Frontal cortex (tissue), 4 donors: ENCODE results near the gene GPR35. TPM values are rescaled to one million over a fixed set of nuclear protein-coding genes. Genes with fewer than 3 reads are reported as not detected.
"Not testable (repeated sequence)": the region's sequence is repeated elsewhere in the genome, so short reads cannot be mapped to it uniquely, and the experiment has no call there.

ENCODE experiments used
- DNase-seq, 2 donors: peaks; one replicate each; pipeline ENCODE4 v3.0.0; 2012; ENCODE audit warnings: low spot score in 2 of 2
- FAIRE-seq: peaks from 2 replicates; lab custom pipeline; 2012; peaks lifted over from hg19 to GRCh38; lab: Jason Lieb, UNC
- total RNA-seq: library from RNA; depleted of rRNA; stranded (reverse); fragments of >200 nt; gene quantifications from one replicate; pipeline ENCODE4 v1.2.3, GENCODE V29; 2014
- donor health status: control.
- donor health status: control.
- donor health status: control.

GPR35 gene
- total RNA-seq, 1 donor from 2014 or later = 0.41 TPM

DNA sequence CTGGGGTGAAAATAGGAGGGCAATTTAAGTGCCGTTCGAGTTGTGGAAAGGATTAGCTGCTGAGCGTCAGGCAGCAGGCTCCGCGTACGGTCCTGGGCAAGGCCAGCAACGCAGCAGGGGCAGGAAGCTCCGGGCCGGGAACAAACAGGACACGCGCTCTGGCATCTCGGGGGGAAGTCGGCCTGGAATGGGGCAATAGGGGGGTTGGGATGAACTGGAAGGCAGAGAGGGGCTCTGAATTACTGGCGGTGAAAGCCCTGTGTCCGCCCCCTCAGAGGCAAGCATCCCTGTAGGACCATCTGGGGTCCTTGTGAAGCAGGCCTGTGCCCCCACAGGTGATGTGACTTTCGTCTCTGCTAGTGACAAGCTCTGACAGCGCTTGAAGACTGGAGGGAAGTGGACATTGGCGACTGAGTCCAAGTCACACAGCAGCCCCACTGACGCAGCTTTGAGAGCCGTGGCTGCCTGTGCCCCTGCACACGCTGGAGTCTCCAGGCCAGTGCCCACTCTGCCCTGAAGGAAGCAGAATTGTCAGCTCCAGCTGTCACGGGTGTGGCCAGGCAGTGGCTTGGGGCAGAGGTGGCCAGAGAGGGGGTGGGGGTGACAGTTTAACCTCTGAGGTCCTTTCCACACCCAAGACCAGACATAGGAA is 22.3 kb downstream of the GPR35 start:
- FAIRE-seq (no peak), DNase-seq (no peak)

DNA sequence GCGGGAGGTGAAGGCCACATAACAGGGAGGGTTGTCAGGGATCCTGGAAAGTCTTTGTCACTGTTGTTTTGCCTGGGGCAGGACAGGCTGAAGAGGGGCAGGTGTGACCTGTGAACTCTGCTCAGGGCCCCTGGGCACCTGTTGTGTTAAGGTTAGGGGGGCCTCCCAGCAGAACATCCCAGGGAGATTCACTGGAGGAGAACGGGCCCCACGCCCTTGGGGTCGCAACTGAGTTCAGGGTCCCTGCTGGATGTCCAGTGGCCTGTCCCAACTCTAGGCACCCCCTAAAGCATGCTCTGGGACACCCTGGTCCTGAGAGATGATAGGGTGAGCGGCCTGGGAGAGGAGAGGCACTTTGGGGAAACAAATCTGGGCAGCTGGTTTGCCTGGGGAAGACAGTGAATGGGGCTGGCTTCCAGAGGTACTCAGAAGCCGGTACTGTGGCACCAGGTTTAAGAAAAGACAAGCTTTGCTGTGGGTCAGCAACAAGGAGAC is 22.9 kb downstream of the GPR35 start:
- FAIRE-seq (no peak), DNase-seq (no peak)

DNA sequence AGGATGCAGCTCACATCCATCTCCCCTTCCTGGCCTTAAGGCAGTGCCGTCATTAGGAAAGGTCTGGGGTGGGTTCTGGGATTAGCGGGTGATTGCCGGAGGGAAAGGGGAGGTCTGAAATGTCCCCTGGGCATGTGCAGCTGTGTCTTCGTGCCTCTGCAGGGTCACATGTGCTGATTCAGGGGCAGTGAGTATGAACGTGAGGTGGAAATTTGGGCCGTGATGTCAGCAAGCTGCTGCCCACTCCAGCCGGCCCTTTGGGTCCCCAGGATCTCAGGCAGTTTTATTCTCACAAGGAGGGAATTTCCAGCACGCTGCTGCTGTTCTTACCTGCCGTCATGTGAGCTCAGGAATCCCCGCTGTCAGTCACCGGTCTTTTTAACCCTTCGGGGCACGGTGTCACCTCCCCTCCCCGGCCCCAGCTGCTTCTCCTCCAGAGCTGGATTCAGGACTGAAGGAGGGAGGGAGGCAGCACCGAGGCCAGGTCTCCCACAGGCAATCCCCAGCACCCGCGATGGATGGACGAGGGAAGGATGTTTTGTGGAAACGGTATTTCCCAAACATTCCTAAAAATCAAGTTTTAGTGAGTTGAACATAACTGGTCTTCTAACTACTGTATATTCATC is 23.5 kb downstream of the GPR35 start:
- DNase-seq (no peak), FAIRE-seq (no peak)

DNA sequence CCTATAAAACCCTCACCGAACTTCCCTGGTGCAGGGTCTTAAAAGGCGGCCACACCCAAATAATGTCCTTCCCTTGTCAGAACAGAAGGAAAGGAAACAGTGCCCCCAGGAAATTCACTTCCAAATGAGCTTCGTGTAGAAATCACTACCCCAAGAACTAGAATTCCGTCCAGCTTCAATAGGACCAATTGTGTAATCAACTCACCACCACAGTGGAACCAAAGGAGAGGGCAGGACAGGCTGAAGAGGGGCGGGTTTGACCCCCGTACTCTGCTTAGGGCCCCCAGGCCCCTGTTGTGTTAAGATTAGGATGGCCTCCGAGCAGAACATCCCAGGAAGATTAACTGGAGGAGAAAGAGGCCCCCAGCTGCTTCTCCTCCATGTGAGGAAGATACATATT is 24.1 kb downstream of the GPR35 start:
- no peak for FAIRE-seq
- DNase-seq = no peak

DNA sequence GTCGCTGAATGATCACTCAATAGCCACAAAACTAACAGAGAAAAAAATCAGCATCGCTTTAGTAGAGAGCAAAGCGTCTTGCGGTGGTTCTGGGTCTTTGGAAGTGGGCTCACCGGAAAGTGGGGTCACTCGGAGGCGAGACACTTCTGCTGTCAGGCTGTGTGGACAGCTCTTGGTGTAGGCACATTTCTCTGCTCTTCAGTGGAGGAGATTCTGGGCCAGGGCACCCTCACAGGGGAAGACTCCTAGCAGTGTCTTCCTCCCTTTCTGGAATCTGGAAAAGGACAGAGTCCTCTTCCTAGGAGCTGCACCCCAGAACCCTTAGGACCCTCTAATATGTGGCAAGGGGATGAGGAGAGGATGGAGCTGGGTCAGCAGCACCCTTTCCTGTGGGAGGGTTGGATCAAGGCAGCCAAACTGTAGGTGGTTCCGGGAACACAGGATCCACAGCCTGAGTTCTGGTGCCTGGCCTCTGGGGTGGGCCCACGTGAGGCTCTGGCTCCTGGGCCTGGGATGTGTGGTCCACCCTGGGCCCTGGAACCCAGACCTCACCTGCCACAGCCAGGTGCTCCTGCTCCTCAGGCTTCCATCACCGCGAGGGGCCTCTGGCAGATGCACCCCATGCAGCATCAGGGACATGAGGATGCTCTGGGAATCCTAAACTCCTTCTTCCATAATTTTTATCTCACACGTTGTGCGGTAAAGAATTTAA is 25.1 kb downstream of the GPR35 start:
- no peak for DNase-seq
- no peak for FAIRE-seq

DNA sequence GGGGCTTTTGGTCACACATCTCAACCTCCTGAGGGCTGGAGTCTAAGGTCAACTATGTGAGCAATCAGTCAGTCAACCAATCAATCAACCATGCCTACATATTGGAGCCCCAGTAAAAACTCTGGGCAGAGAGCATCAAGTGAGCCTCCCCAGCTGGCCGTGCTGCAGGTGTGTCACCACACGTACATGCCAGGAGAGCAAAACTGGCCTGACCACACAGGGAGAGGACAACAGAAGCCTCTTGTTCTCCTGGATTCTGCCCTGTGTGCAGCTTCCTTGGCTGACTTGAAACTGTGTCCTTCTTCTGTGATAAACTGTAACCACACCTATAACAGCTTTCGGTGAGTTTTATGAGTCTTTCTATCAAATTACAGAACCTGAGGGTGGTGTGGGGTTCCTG is 25.9 kb downstream of the GPR35 start:
- DNase-seq = no peak
- FAIRE-seq = no peak

DNA sequence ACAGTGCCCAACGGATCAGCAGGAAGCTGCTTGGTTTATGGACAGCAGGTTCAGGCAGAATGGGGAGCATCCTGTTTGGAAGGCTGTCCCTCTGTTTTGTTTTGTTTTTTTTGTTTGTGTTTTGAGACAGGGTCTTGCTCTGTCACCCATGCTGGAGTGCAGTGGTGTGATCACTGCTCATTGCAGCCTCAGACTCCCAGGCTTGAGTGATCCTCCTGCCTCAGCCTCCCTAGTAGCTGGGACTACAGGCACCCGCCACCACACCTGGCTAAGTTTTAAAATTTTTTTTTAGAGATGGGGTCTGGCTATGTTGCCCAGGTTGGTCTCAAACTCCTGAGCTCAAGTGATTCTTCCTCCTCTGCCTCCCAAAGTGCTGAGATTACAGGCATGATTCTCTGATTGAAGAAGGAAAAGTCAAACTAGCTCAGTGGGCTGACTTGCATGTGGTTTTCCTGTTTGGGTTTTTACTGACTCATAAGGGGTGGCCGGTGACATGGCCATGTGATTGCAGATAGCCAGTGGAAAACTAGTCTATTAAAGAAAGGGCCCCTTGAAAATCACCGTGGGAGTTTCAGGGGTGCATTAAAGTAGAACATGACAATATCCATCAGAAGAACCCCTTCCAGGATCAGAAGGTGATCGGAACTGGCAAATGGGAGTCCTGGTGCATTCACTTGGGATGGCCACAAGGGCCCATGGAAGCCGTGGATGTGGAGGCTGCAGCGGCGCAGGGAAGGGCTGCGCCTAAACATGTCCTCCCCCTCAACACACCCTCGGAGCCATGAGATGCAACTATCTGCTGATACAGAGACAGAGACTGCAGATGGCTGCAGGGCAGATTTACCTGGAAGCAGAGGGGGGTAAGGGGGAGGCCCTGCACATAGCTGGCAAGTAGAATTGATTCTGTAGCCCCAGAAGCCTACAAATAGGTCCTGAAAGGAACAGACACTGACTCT is 30.9 kb downstream of the GPR35 start:
- FAIRE-seq (no peak), DNase-seq (no peak)

DNA sequence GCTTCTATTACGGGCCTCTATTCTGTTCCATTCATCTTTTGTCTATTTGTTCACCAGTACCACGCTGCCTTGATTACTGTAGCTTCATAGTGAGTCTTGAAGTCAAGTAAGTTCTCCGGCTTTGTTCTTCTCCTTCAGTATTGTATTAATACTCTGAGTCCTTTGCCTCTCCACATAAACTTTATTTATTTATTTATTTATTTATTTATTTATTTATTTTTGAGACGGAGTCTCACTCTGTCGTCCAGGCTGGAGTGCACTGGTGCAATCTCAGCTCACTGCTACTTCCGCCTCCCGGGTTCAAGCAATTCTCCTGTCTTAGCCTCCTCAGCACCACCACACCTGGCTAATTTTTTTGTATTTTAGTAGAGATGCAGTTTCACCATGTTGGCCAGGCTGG is 34.6 kb downstream of the GPR35 start:
- DNase-seq, FAIRE-seq: not testable (repeated sequence)

DNA sequence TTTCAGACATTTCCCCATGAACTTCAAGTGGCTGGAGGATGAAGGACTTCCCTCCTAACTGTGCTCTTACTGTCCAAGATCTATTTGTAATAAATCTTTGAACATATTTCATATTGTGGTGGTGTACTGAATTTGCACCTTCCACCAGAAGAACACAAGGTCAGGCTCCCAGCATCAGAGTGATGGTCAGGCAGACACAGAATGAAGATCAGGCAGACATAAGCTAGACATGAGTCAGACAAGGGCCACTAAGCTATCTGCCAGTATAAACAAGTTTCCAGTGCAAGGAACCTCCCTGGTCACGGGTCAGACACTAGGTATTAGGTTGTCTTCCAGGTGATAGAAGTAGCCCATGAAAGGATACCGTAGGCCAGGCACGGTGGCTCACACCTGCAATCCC is 37.4 kb downstream of the GPR35 start:
- no peak for FAIRE-seq

DNA sequence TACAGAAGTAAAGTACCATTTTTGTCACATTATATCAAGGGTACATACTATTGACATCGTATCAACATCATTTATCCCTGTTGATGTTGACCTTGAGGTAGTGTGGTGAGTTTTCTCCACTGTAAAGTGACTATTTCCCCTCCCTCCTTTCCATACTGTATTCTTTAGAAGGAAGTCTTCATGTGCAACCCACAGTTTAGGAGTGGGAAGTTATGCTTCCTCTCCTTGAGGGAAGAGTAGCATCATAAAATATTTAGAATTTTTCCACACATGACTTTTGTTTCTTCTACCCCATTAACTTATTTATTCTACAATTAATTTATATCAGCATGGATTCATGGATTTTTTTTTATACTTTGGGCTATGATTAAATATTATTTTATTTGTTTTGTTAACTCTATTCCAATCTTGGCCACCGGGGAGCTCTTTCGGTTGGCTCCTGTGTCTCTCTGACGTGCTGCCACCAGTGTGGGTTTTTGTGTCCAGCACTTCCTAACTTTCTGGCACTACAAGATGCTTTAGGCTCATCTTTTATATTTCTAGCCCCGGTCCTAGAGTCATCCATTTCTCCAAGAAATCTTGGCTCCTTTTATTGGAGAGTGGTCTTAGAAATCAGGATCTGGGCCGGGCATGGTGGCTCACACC is 38.4 kb downstream of the GPR35 start:
- no peak for DNase-seq

More for the DNA sequence above, 37.4 kb downstream of the GPR35 start:
- no peak for DNase-seq

DNA sequence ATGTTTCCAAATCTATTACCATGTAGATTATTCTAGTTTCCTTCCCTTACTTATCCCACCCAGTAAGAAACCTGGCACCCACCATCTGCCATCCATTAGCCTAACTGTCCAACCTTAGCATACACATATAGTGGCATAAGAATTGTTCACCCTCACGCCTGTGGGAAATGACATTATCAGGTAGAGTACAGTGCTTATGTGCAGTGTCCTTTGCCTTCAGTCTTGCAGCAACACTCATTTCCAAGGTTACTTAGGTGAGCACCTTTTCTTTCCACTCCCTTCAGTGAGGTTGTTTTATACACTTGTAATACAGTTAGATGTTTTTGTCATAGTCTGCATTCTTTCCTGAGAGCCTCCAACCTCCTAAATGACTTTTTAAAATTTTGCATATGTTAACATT is 39.3 kb downstream of the GPR35 start:
- FAIRE-seq (no peak), DNase-seq (no peak)

More for the DNA sequence above, 38.4 kb downstream of the GPR35 start:
- FAIRE-seq = no peak

DNA sequence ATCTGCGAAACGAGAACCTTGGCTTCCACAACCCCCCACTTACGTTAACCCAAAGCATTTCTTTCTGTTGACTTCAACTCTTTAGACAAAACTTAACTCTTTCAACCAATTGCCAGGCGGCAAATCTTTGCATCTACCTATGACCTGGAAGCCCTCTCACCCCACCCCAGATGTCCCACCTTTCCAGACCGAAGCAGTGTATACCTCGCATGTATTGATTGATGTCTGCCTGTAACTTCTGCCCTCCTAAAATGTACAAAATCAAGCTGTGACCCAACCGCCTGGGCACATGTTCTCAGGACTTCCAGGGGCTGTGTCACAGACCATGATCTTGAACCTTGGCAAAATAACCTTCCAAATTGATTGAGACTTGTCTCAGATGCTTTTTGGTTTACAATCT is 45.1 kb downstream of the GPR35 start:
- DNase-seq = no peak
- FAIRE-seq = no peak

DNA sequence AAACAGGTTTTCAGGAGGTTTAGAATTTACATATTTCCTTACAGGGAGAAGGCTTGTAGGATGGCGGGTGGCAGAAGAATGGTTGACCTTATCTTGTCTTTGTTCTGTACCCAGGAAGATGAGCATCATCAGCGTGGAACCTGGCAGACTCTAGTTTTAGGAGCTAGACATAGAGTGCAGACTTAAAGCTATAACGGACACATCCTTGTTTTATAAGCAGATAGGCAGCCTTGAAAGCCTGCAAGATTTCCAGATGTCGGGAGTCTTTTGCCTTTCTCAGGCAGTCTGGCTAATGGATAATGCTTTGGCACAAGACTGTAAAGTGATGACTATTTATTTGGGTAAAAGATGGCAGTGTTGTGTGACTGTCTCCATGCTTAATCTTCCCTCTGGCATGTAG is 45.7 kb downstream of the GPR35 start:
- no peak for FAIRE-seq
- DNase-seq = no peak

DNA sequence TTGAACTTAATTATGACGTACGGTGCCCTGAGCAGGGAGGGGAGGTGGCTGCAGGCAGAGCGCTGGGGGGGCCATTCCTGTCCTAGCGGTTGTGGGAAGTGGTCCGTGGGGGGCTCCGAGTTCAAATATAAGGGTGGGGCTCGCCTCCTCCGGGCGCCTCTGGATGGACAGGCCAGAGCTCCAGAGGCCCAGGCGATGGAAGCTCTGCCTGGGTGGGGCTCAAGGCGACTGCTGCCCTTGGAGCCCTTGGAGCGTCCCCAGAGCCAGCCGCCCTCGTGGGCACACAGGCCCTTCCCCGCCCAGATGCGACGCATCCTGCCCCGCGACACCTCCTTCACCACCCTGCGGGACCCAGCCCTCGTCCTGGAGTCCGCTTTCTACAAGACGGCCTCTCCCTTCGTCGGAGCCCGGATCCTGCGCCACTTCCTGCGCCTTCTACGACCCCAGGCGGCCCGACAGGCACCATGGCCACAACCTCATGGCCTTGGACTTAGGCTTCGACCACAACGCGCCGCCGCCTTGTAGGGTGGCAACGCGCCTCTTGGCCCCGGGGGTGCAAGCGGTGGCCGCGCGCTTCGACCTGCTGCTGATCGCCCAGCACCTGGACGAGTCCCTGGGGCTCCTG is 46.9 kb downstream of the GPR35 start:
- no peak for FAIRE-seq

DNA sequence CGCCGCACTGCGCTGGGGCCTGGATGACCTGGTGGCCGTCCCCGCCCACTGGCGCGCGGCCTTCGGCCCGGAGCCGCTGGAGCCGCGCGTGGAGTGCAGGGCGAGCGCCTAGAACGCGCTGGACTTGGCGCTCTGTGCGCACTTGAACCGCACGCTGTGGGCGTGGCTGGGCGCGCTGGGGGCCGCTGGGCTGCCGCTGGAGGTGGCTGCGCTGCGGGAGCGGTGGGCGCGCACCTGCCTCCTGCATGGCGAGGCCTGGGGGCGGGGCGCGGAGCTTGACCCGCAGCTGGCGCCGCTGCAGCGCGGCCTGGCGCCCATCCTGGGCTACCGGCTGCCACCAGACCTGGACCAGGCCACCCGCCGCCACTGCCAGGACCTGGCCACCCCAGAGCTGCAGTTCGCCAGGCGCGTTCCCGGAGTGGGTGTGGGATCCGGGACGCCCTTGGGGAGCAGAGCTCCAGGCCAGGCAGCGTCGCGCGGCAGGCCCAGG is 47.5 kb downstream of the GPR35 start:
- FAIRE-seq (no peak), DNase-seq (no peak)

More for the DNA sequence above, 46.9 kb downstream of the GPR35 start:
- DNase-seq = no peak

DNA sequence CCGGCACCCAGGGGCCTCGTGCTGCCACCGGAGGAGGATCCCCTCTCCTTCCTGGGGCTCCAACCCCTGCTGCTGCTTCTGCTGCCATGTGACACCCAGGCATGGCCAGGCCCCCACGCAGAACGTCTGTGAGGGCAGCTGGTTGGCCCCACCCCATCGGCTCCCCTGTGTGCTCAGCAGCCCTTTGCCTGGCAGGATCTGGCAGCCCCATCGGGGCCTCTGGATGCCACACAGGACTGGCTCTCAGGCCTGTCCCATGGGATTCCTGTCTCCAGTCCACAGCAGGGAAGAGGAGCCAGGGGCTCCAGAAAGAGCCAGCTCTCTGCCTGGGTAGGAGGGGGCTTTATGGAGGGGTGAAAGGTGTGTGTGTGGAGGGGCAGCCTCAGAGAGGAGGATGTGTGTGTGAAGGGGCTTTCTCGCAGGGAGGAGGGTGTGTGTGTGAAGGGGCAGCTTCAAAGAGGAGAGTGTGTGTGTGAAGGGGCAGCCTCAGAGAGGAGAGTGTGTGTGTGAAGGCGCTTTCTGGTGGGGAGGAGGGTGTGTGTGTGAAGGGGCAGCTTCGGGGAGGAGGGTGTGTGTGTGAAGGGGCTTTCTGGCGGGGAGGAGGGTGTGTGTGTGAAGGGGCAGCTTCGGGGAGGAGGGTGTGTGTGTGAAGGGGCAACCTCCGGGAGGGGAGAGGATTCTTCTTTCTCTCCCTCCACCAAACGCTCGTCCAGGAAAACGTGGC is 49.3 kb downstream of the GPR35 start:
- not testable (repeated sequence) for FAIRE-seq, DNase-seq

DNA sequence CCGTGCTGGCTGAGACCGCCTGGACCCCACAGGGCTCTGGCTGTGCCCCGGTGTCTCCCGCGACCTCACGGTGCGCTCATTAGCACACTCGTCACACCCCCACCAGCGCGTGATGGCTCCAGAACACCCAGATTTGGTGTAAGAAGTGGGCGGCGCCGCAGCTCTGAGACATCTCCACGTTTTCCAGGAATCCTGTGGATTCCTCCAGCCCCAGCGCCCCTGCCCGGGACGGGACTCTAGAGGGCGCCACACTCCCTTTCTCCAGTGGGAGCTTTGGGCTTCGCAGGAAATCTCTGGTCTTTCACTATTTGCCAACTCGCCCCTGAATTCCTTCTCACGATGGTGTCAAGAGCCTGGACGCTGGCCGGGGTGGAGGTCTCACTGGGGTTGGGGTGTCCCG is 50.1 kb downstream of the GPR35 start:
- FAIRE-seq = not testable (repeated sequence)

DNA sequence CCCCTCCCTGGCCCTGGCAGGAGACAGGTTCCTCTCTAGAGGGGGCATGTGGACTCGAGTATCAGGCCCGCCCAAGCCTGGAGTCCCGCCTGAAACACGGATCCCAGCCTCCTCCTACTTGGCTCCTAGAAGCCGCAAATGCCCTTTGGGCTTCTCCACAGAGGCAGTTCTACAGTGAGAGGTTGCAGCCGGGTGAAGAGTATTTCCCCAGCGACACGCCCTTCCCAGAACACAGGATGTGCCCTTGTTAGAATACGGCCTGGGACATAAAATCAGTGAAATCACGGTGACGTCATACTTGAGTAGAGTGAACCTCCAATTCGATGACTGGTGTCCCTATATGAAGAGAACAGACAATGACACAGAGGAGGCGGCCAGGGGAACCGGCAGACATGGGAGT is 52.8 kb downstream of the GPR35 start:
- DNase-seq, FAIRE-seq: not testable (repeated sequence)

More for the DNA sequence above, 50.1 kb downstream of the GPR35 start:
- DNase-seq = not testable (repeated sequence)
